ENCODE results near the gene IER3. TPM values are rescaled to one million over a fixed set of nuclear protein-coding genes. Genes with fewer than 3 reads are reported as not detected.
A peak's percentile ranks its signal among the peaks of the same experiment; 100 is the strongest.

Gene IER3
- total and polyA plus RNA-seq, 2 of the 13 experiments (the other 11 are each of a cell fraction or from before 2014, with no cell fraction given) = 51.1 to 131 TPM

- TF ChIP-seq AHDC1 (CRISPR knock-in tag; IDR thresholded peaks at IDR 0.05; ENCODE audit: borderline replicate concordance) = peak; percentile 44; the same call in 1 of the 2 replicates
- TF ChIP-seq, protein P1, sequence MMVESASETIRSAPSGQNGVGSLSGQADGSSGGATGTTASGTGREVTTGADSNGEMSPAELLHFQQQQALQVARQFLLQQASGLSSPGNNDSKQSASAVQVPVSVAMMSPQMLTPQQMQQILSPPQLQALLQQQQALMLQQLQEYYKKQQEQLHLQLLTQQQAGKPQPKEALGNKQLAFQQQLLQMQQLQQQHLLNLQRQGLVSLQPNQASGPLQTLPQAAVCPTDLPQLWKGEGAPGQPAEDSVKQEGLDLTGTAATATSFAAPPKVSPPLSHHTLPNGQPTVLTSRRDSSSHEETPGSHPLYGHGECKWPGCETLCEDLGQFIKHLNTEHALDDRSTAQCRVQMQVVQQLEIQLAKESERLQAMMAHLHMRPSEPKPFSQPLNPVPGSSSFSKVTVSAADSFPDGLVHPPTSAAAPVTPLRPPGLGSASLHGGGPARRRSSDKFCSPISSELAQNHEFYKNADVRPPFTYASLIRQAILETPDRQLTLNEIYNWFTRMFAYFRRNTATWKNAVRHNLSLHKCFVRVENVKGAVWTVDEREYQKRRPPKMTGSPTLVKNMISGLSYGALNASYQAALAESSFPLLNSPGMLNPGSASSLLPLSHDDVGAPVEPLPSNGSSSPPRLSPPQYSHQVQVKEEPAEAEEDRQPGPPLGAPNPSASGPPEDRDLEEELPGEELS (CRISPR knock-in tag; IDR thresholded peaks at IDR 0.05) = peak; percentile 45; the same call in 1 of the 2 replicates
- TF ChIP-seq SP5 (CRISPR knock-in tag; IDR thresholded peaks at IDR 0.05; ENCODE audit: borderline replicate concordance, low read depth) = peak; percentile 13; the same call in 1 of the 2 replicates
- peak; percentile 73 for TF ChIP-seq ARID5B (CRISPR knock-in tag; IDR thresholded peaks at IDR 0.05)
- TF ChIP-seq ZBTB46 (CRISPR knock-in tag; IDR thresholded peaks at IDR 0.05; ENCODE audit: borderline replicate concordance) = no peak
- peak; percentile 59; the same call in 1 of the 2 replicates for TF ChIP-seq ETV5 (CRISPR knock-in tag; IDR thresholded peaks at IDR 0.05; ENCODE audit: borderline replicate concordance)
- TF ChIP-seq TCF7L2 (IDR thresholded peaks at IDR 0.05; ENCODE audit: low read depth, low read length) = no peak
- TF ChIP-seq RXRB (CRISPR knock-in tag; IDR thresholded peaks at IDR 0.05; ENCODE audit: borderline replicate concordance) = peak; percentile 51; the same call in 1 of the 2 replicates
- peak in 1 of 2 experiments; percentile 56; a peak in 1 of 4 replicates for TF ChIP-seq KLF16 (CRISPR knock-in tag; IDR thresholded peaks at IDR 0.05)
- TF ChIP-seq PITX1 (CRISPR knock-in tag; IDR thresholded peaks at IDR 0.05) = no peak
- peak; percentile 18; the same call in 1 of the 2 replicates for TF ChIP-seq TARDBP (CRISPR knock-in tag; IDR thresholded peaks at IDR 0.05)
- no peak for TF ChIP-seq ZNF678 (CRISPR knock-in tag; IDR thresholded peaks at IDR 0.05)
Observed at GRCh38 chr6:30793521-30794194, 49.3 kb upstream of the IER3 start (continued).
